HEK293 (cell line): Measurements from ENCODE around the gene RNF214.

ENCODE experiments used
- CTCF ChIA-PET: fragments of 350-600 bp; formaldehyde crosslinking; extraction: SDS; loops from one replicate; lab custom pipeline; 2021; ENCODE audit warnings: antibody characterized with exemption; lab: Yijun Ruan, JAX
- POLR2A ChIA-PET: fragments of 300-600 bp; formaldehyde crosslinking; extraction: SDS; loops from one replicate; lab custom pipeline; 2020; ENCODE audit warnings: antibody characterized with exemption, inconsistent platforms; lab: Yijun Ruan, JAX
- H3K27ac ChIP-seq: fragments of 200-500 bp; sonication (Bioruptor generic); 2 replicates; pipeline ENCODE4 v1.5.1; 2014; ENCODE audit warnings: low read depth, low read length, control low read depth, inconsistent platforms; ENCODE audit errors: extremely low read depth
- H3K36me3 ChIP-seq, 2 experiments: fragments of 200-500 bp in 1 of 2; sonication (Bioruptor generic) in 1 of 2; 1 replicate in 1 of 2; 2 replicates in 1 of 2; pipeline ENCODE4 v1.5.1; 2014 to 2017; ENCODE audit warnings: inconsistent platforms in 2 of 2, low read length in 2 of 2; ENCODE audit not compliant: control insufficient read depth in 2 of 2, insufficient read depth in 1 of 2
- H3K4me1 ChIP-seq: fragments of 200-500 bp; sonication (Bioruptor generic); 2 replicates; pipeline ENCODE4 v1.5.1; 2014; ENCODE audit warnings: mild to moderate bottlenecking, low read length, inconsistent platforms; ENCODE audit not compliant: control insufficient read depth, insufficient read depth
- H3K4me3 ChIP-seq: 2 replicates; pipeline ENCODE4 v1.5.1; 2011; ENCODE audit warnings: low read depth, mild to moderate bottlenecking, control low read depth, low read length, moderate library complexity
- H3K9me3 ChIP-seq: fragments of 200-500 bp; sonication (Bioruptor generic); 2 replicates; pipeline ENCODE4 v1.5.1; 2014; ENCODE audit warnings: low read depth, low read length, inconsistent platforms; ENCODE audit not compliant: control insufficient read depth, insufficient read depth
- EGR2 ChIP-seq: fragments of 450-650 bp; formaldehyde crosslinking; IDR thresholded peaks from 2 replicates; pipeline ENCODE4 v1.5.1; 2016; ENCODE audit warnings: low read depth, missing biosample characterization, missing genetic modification characterization
- GLI2 ChIP-seq: fragments of 450-650 bp; formaldehyde crosslinking; IDR thresholded peaks from 2 replicates; pipeline ENCODE4; 2017; ENCODE audit warnings: missing biosample characterization, missing genetic modification characterization, low read depth, borderline replicate concordance
- PRDM1 ChIP-seq: fragments of 450-650 bp; formaldehyde crosslinking; IDR thresholded peaks from 2 replicates; pipeline ENCODE4; 2016; ENCODE audit warnings: missing biosample characterization, missing genetic modification characterization
- SCRT1 ChIP-seq: fragments of 450-650 bp; formaldehyde crosslinking; IDR thresholded peaks from 2 replicates; pipeline ENCODE4 v1.5.1; 2016; ENCODE audit warnings: missing biosample characterization, missing genetic modification characterization, borderline replicate concordance
- TCF7L2 ChIP-seq: IDR thresholded peaks from 2 replicates; pipeline ENCODE4 v1.6.1; 2011; ENCODE audit warnings: low read depth, mild to moderate bottlenecking, inconsistent platforms, low read length, moderate library complexity, borderline replicate concordance
- YY2 ChIP-seq: fragments of 450-650 bp; formaldehyde crosslinking; IDR thresholded peaks from 2 replicates; pipeline ENCODE4 v1.5.1; 2016; ENCODE audit warnings: missing biosample characterization, missing genetic modification characterization
- ZBTB20 ChIP-seq: fragments of 450-650 bp; formaldehyde crosslinking; IDR thresholded peaks from 2 replicates; pipeline ENCODE4 v1.5.1; 2016; ENCODE audit warnings: missing biosample characterization, missing genetic modification characterization
- ZBTB48 ChIP-seq: fragments of 450-650 bp; formaldehyde crosslinking; IDR thresholded peaks from 2 replicates; pipeline ENCODE4 v1.5.1; 2016; ENCODE audit warnings: missing biosample characterization, missing genetic modification characterization
- ZFHX2 ChIP-seq: fragments of 450-650 bp; formaldehyde crosslinking; conservative IDR thresholded peaks from 2 replicates; pipeline ENCODE4 v1.5.1; 2016; ENCODE audit warnings: missing biosample characterization, missing genetic modification characterization
- ZNF114 ChIP-seq: fragments of 450-650 bp; formaldehyde crosslinking; IDR thresholded peaks from 2 replicates; pipeline ENCODE4 v1.5.0; 2017; ENCODE audit warnings: missing biosample characterization, missing genetic modification characterization
- ZNF146 ChIP-seq: fragments of 450-650 bp; formaldehyde crosslinking; IDR thresholded peaks from 2 replicates; pipeline ENCODE4 v1.5.1; 2016; ENCODE audit warnings: missing biosample characterization, missing genetic modification characterization
- ZNF157 ChIP-seq: fragments of 450-650 bp; formaldehyde crosslinking; IDR thresholded peaks from 2 replicates; pipeline ENCODE4 v1.5.1; 2016; ENCODE audit warnings: missing biosample characterization, missing genetic modification characterization
- ZNF248 ChIP-seq: fragments of 450-650 bp; formaldehyde crosslinking; IDR thresholded peaks from 2 replicates; pipeline ENCODE4 v1.5.1; 2017; ENCODE audit warnings: missing biosample characterization, missing genetic modification characterization
- ZNF449 ChIP-seq: fragments of 450-650 bp; formaldehyde crosslinking; IDR thresholded peaks from 2 replicates; pipeline ENCODE4 v1.5.1; 2017; ENCODE audit warnings: missing biosample characterization, mild to moderate bottlenecking, missing genetic modification characterization, moderate library complexity
- ZNF555 ChIP-seq: fragments of 450-650 bp; formaldehyde crosslinking; conservative IDR thresholded peaks from 2 replicates; pipeline ENCODE4 v1.5.1; 2017; ENCODE audit warnings: missing biosample characterization, mild to moderate bottlenecking, missing genetic modification characterization, inconsistent platforms
- ZNF558 ChIP-seq: fragments of 450-650 bp; formaldehyde crosslinking; IDR thresholded peaks from 2 replicates; pipeline ENCODE4 v1.5.1; 2016; ENCODE audit warnings: missing biosample characterization, missing genetic modification characterization
- ZNF580 ChIP-seq: fragments of 450-650 bp; formaldehyde crosslinking; IDR thresholded peaks from 2 replicates; pipeline ENCODE4 v1.5.1; 2016; ENCODE audit warnings: missing biosample characterization, missing genetic modification characterization
- ZNF664 ChIP-seq: fragments of 450-650 bp; formaldehyde crosslinking; IDR thresholded peaks from 2 replicates; pipeline ENCODE4 v1.5.1; 2016; ENCODE audit warnings: missing biosample characterization, missing genetic modification characterization
- ZSCAN5A ChIP-seq: fragments of 450-650 bp; formaldehyde crosslinking; IDR thresholded peaks from 2 replicates; pipeline ENCODE4 v1.5.1; 2016; ENCODE audit warnings: missing biosample characterization, missing genetic modification characterization

RNF214 gene

GRCh38 chr11:117299351-117300282 lies 67.1 kb downstream of the RNF214 start:
- ChIA-PET CTCF (no interaction called here), POLR2A (no interaction called here)
- no peak for TF ChIP-seq ZNF580 (tag by site-specific recombination)
- TF ChIP-seq TCF7L2, result no peak
- no peak for TF ChIP-seq PRDM1 (tag by site-specific recombination)
- no peak for TF ChIP-seq ZNF146 (tag by site-specific recombination)
- TF ChIP-seq GLI2 (tag by site-specific recombination), result no peak
- no peak for TF ChIP-seq ZNF157 (tag by site-specific recombination)
- TF ChIP-seq ZBTB48 (tag by site-specific recombination), result no peak
- no peak for TF ChIP-seq ZBTB20 (tag by site-specific recombination)
- no peak for TF ChIP-seq ZNF248
- no peak for TF ChIP-seq ZSCAN5A (tag by site-specific recombination)
- no peak for TF ChIP-seq ZNF555 (tag by site-specific recombination)
- no peak for TF ChIP-seq ZNF664 (tag by site-specific recombination)
- TF ChIP-seq ZNF558, result no peak
- Histone ChIP-seq H3K27ac (no peak overlapping the region), H3K4me3 (no peak overlapping the region), H3K4me1 (no peaks in the 10 kb centered on the region), H3K36me3 (peaks cover 0 to 13% of the 10 kb centered on the region in 2 experiments; a peak in 1 of 3 replicates), H3K9me3 (no peaks in the 10 kb centered on the region)

- H3K4me3 ChIP-seq, result no peak overlapping the region
- peaks cover 0 to 7% of the 10 kb centered on the region in 2 experiments; a peak in 1 of 3 replicates for H3K36me3 ChIP-seq
- TF ChIP-seq ZNF449 (0 out of 2 replicates have a peak, but pooled peaks have one; percentile 31), ZNF114 (no peak), YY2 (tag by site-specific recombination) (no peak), ZNF664 (tag by site-specific recombination) (no peak)
- TF ChIP-seq, all 188 proteins: peak for 1
- ChIA-PET POLR2A (no interaction called here), CTCF (no interaction called here)
- H3K9me3 ChIP-seq, result no peaks in the 10 kb centered on the region
- no peaks in the 10 kb centered on the region for H3K4me1 ChIP-seq
- H3K27ac ChIP-seq, result no peak overlapping the region
Observed at GRCh38 chr11:117300283-117300663, 67.8 kb downstream of the RNF214 start.

GRCh38 chr11:117300773-117301172 lies 68.3 kb downstream of the RNF214 start:
- ChIA-PET POLR2A (no interaction called here), CTCF (no interaction called here)

More at GRCh38 chr11:117300773-117301172, 68.3 kb downstream of the RNF214 start:
- TF ChIP-seq SCRT1, result no peak
- peak; percentile 77 for TF ChIP-seq EGR2 (tag by site-specific recombination)
- peak; percentile 81 for TF ChIP-seq ZFHX2
- H3K9me3 ChIP-seq, result no peaks in the 10 kb centered on the region
- H3K27ac ChIP-seq, result no peak overlapping the region
- H3K36me3 ChIP-seq, result peaks cover 0 to 2% of the 10 kb centered on the region in 2 experiments; a peak in 1 of 3 replicates
- H3K4me3 ChIP-seq, result no peak overlapping the region
- no peaks in the 10 kb centered on the region for H3K4me1 ChIP-seq
